ENCODE results near the gene SLC28A3. TPM values are rescaled to one million over a fixed set of nuclear protein-coding genes. Genes with fewer than 3 reads are reported as not detected.

SLC28A3 gene
- total RNA-seq, 1 experiment from 2014 or later: not detected

DNA sequence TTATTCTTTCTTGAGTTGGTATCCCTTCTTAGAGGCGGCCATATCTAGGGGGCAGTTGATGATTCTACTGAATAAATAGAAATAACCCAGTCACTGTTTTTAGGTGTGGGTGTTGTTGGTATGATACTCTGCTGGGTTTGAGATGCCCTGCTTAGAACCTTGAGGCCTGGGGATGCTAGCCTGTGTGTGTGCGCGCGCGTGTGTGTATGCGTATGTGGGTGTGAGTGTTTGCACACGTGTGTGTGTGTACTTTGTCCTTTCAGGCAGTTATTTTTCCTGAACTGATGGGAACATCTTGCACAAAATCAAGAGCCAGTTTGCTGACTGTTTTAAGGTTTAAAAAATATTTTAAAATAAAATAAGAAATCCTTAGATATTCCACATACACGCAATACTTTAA is 3.3 kb downstream of the SLC28A3 start:
- intact Hi-C loops (cut with micrococcal nuclease; ENCODE audit: unreplicated experiment): no loop called here

DNA sequence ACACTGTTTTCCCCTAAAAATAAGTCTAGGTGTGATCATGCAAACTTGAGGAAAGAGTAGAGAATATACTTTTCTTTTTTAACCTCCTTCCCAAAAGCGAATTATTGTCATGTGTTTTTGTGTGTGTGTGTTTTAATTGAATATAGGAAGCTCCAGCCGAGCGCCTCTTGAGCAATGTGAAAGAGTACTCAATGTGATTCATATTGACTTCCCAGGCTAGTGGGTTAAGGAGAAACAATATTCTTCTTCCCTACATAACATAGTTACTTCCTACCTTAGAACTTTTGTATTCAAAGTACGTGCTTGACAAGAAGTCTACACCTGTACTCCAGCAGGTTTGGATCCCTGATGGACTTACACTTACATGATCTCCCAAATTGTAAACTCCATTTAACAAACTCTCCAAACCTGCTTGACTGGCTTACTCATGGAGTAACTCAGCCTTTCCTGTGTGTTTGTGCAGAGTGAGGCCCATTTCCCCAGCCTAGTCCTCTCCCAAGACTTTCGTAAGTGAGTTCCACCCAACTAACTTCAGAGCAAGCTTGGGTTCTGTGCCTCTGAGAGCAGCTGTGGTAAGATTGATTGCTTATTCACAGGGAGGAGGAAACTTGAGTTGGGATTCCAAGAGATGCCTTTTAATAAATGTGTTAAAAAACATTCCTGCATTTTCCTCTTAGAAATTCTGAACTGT is 9.3 kb downstream of the SLC28A3 start:
- ChIA-PET POLR2A (ENCODE audit: low non-redundant PET) (no interaction called here), CTCF (no interaction called here)
- DNase-seq (ENCODE audit: low spot score): no peak
- H3K9me3 ChIP-seq (ENCODE audit: low read depth, low read length, poor library complexity, severe bottlenecking): peaks cover 5% of the 10 kb centered on the region
- no peaks in the 10 kb centered on the region for H3K27me3 ChIP-seq (replicated peaks; ENCODE audit: insufficient read depth, low read depth, low read length, poor library complexity)
- H3K36me3 ChIP-seq (ENCODE audit: insufficient read depth, low read length, poor library complexity, severe bottlenecking): no peaks in the 10 kb centered on the region
- no peak overlapping the region for H3K27ac ChIP-seq (ENCODE audit: low read depth, low read length, poor library complexity, severe bottlenecking)
- no TSS peak for BruUV-seq (replicated peaks)
- intact Hi-C loops (cut with micrococcal nuclease; ENCODE audit: unreplicated experiment): no loop called here
- no peak for TF ChIP-seq EZH2 (IDR thresholded peaks at IDR 0.05; ENCODE audit: borderline replicate concordance, low read depth, low read length, poor library complexity, severe bottlenecking)
- TF ChIP-seq, protein P1, sequence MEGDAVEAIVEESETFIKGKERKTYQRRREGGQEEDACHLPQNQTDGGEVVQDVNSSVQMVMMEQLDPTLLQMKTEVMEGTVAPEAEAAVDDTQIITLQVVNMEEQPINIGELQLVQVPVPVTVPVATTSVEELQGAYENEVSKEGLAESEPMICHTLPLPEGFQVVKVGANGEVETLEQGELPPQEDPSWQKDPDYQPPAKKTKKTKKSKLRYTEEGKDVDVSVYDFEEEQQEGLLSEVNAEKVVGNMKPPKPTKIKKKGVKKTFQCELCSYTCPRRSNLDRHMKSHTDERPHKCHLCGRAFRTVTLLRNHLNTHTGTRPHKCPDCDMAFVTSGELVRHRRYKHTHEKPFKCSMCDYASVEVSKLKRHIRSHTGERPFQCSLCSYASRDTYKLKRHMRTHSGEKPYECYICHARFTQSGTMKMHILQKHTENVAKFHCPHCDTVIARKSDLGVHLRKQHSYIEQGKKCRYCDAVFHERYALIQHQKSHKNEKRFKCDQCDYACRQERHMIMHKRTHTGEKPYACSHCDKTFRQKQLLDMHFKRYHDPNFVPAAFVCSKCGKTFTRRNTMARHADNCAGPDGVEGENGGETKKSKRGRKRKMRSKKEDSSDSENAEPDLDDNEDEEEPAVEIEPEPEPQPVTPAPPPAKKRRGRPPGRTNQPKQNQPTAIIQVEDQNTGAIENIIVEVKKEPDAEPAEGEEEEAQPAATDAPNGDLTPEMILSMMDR (conservative IDR thresholded peaks at IDR 0.05; ENCODE audit: low read depth, low read length): no peak
- no peaks in the 10 kb centered on the region for H3K4me1 ChIP-seq (ENCODE audit: insufficient read depth, low read length, poor library complexity, severe bottlenecking)
- no peak overlapping the region for H3K4me3 ChIP-seq (ENCODE audit: low read depth, low read length, poor library complexity, severe bottlenecking)

More for the DNA sequence above, 3.3 kb downstream of the SLC28A3 start:
- no peak for DNase-seq (ENCODE audit: low spot score)
- Histone ChIP-seq H3K36me3 (ENCODE audit: insufficient read depth, low read length, poor library complexity, severe bottlenecking) (no peaks in the 10 kb centered on the region), H3K9me3 (ENCODE audit: low read depth, low read length, poor library complexity, severe bottlenecking) (no peaks in the 10 kb centered on the region), H3K27me3 (replicated peaks; ENCODE audit: insufficient read depth, low read depth, low read length, poor library complexity) (no peaks in the 10 kb centered on the region), H3K4me3 (ENCODE audit: low read depth, low read length, poor library complexity, severe bottlenecking) (no peak overlapping the region), H3K4me1 (ENCODE audit: insufficient read depth, low read length, poor library complexity, severe bottlenecking) (no peaks in the 10 kb centered on the region), H3K27ac (ENCODE audit: low read depth, low read length, poor library complexity, severe bottlenecking) (no peak overlapping the region)
- ChIA-PET POLR2A (ENCODE audit: low non-redundant PET) (no interaction called here), CTCF (no interaction called here)
- no TSS peak for BruUV-seq (replicated peaks)
- no peak for TF ChIP-seq EZH2 (IDR thresholded peaks at IDR 0.05; ENCODE audit: borderline replicate concordance, low read depth, low read length, poor library complexity, severe bottlenecking)
- TF ChIP-seq, protein P1 (conservative IDR thresholded peaks at IDR 0.05; ENCODE audit: low read depth, low read length): no peak

DNA sequence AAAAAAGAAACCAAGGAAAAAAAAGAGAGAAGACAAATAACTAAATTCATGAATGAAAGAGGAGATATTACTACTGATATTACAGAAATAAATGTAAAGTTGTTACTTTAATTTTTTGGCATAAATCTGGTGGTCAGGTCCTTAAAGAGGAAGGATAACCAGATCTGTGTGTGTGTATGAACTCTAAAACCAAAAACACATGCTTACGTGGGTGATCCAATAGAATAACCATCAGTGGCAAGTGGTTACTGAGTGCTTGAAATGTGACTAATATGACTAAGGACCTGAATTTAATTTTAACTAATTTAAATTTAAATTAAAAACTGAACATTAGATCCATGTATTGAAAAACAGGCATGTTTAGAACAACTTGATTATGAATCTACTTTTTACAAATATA is 10.3 kb downstream of the SLC28A3 start:
- POLR2A ChIA-PET (ENCODE audit: low non-redundant PET): no interaction called here
- Histone ChIP-seq H3K27me3 (replicated peaks; ENCODE audit: insufficient read depth, low read depth, low read length, poor library complexity) (no peaks in the 10 kb centered on the region), H3K27ac (ENCODE audit: low read depth, low read length, poor library complexity, severe bottlenecking) (no peak overlapping the region), H3K36me3 (ENCODE audit: insufficient read depth, low read length, poor library complexity, severe bottlenecking) (no peaks in the 10 kb centered on the region), H3K9me3 (ENCODE audit: low read depth, low read length, poor library complexity, severe bottlenecking) (peaks cover 5% of the 10 kb centered on the region), H3K4me3 (ENCODE audit: low read depth, low read length, poor library complexity, severe bottlenecking) (no peak overlapping the region), H3K4me1 (ENCODE audit: insufficient read depth, low read length, poor library complexity, severe bottlenecking) (no peaks in the 10 kb centered on the region)
- no TSS peak for BruUV-seq (replicated peaks)
- intact Hi-C loops (cut with micrococcal nuclease; ENCODE audit: unreplicated experiment): no loop called here
- no peak for DNase-seq (ENCODE audit: low spot score)
- TF ChIP-seq, protein P1 (conservative IDR thresholded peaks at IDR 0.05; ENCODE audit: low read depth, low read length): no peak
- CTCF ChIA-PET: no interaction called here
